ENCODE data around the gene LRFN5. TPM values are rescaled to one million over a fixed set of nuclear protein-coding genes. Genes with fewer than 3 reads are reported as not detected.

The LRFN5 gene
- total RNA-seq, 1 experiment from 2014 or later, result not detected

GRCh38 chr14:41782511-41782910, 175.8 kb downstream of the LRFN5 start:
- ATAC-seq, result no peak
- no peak for TF ChIP-seq SRF (IDR thresholded peaks at IDR 0.05; ENCODE audit: low read depth)
- TF ChIP-seq ZNF274 (IDR thresholded peaks at IDR 0.05; ENCODE audit: low read depth, low read length), result no peak
- no peak for TF ChIP-seq JUND (IDR thresholded peaks at IDR 0.05)
- no peak for TF ChIP-seq REST (IDR thresholded peaks at IDR 0.05; ENCODE audit: low read depth)
- TF ChIP-seq CEBPB (IDR thresholded peaks at IDR 0.05; ENCODE audit: low read depth), result no peak
- no peak for TF ChIP-seq EZH2phosphoT487 (IDR thresholded peaks at IDR 0.05; ENCODE audit: borderline replicate concordance)
- TF ChIP-seq POLR2AphosphoS5 (IDR thresholded peaks at IDR 0.05; ENCODE audit: low read depth, low read length), result no peak
- no peak for TF ChIP-seq EGR1 (IDR thresholded peaks at IDR 0.05; ENCODE audit: low read depth)
- no peak for TF ChIP-seq CBX3 (IDR thresholded peaks at IDR 0.05; ENCODE audit: low read depth)
- TF ChIP-seq ZBTB33 (IDR thresholded peaks at IDR 0.05; ENCODE audit: extremely low read depth, insufficient replicate concordance, low read length), result no peak
- TF ChIP-seq EZH2 (IDR thresholded peaks at IDR 0.05), result no peak
- TF ChIP-seq POLR2A (IDR thresholded peaks at IDR 0.05; ENCODE audit: borderline replicate concordance, extremely low read depth, insufficient read depth, insufficient read length), result no peak
- no peak for TF ChIP-seq SP1 (IDR thresholded peaks at IDR 0.05; ENCODE audit: low read depth)
- TF ChIP-seq RAD21 (IDR thresholded peaks at IDR 0.05; ENCODE audit: low read depth), result no peak
- TF ChIP-seq ELF1 (IDR thresholded peaks at IDR 0.05; ENCODE audit: borderline replicate concordance, low read depth), result no peak
- no peak for TF ChIP-seq SIN3A (IDR thresholded peaks at IDR 0.05; ENCODE audit: low read depth)
- intact Hi-C loops (cut with micrococcal nuclease), result no loop called here
- no peaks in the 10 kb centered on the region for H4K20me1 ChIP-seq (ENCODE audit: insufficient read depth)
- no peaks in the 10 kb centered on the region for H3K36me3 ChIP-seq (ENCODE audit: control insufficient read depth in 1 of 2, insufficient read depth in 2 of 2, low read length in 2 of 2)
- H3K4me2 ChIP-seq (ENCODE audit: low read length), result no peak overlapping the region
- CTCF ChIA-PET, result no interaction called here
- RAD21 ChIA-PET (ENCODE audit: low non-redundant PET in 1 of 2, low total read pairs in 2 of 2, uncharacterized antibody in 2 of 2, unreplicated experiment in 2 of 2), result no interaction called here
- H3K27ac ChIP-seq (ENCODE audit: low read depth, low read length), result no peak overlapping the region
- H3K4me1 ChIP-seq (ENCODE audit: control insufficient read depth in 1 of 2, insufficient read depth in 2 of 2, low read length in 2 of 2), result no peaks in the 10 kb centered on the region
- H3K9ac ChIP-seq (ENCODE audit: low read length), result no peak overlapping the region
- no peaks in the 10 kb centered on the region for H3K9me2 ChIP-seq (ENCODE audit: insufficient read depth)
- no peaks in the 10 kb centered on the region for H3K27me3 ChIP-seq (ENCODE audit: insufficient read depth, low read length)
- no peaks in the 10 kb centered on the region for H3K79me2 ChIP-seq (ENCODE audit: insufficient read depth, low read length)
- no peak overlapping the region for H2AFZ ChIP-seq (ENCODE audit: low read depth, low read length, poor library complexity, severe bottlenecking)
- DNase-seq (ENCODE audit: low read depth, low spot score), result no peak
- BruUV-seq (replicated peaks), result no TSS peak
- H3K9me3 ChIP-seq (ENCODE audit: control insufficient read depth in 1 of 2, insufficient read depth in 1 of 2, low read depth in 1 of 2, low read length in 2 of 2), result no peaks in the 10 kb centered on the region
- POLR2A ChIA-PET, result no interaction called here
- H3K4me3 ChIP-seq (replicated peaks in 1 of 2; ENCODE audit: low read depth in 1 of 2, low read length in 2 of 2), result no peak overlapping the region

Data from HCT116 (cell line).